Measurements from ENCODE around the gene PLA1A. TPM values are rescaled to one million over a fixed set of nuclear protein-coding genes. Genes with fewer than 3 reads are reported as not detected.

PLA1A gene
- total and polyA plus RNA-seq, 2 of the 4 experiments (the other 2 are of a cell fraction), result not detected

- Histone ChIP-seq H3K79me1 (ENCODE audit: low read depth in 1 of 2, low read length in 2 of 2) (no peaks in the 10 kb centered on the region), H3K18ac (ENCODE audit: low read depth, low read length) (no peak overlapping the region), H2BK120ac (ENCODE audit: low read depth, low read length) (no peak overlapping the region), H3K36me3 (ENCODE audit: control insufficient read depth, insufficient read depth, low read length) (no peaks in the 10 kb centered on the region), H2AK5ac (ENCODE audit: low read depth, low read length) (no peak overlapping the region), H3K4me2 (ENCODE audit: low read depth, low read length) (no peak overlapping the region), H2AK9ac (replicated peaks; ENCODE audit: low read depth, low read length, poor library complexity) (no peak overlapping the region), H3K4me3 (ENCODE audit: insufficient read depth, low read depth, low read length) (no peak overlapping the region), H3K27me3 (ENCODE audit: control insufficient read depth, insufficient read depth, low read length) (peaks cover 27% of the 10 kb centered on the region), H4K20me1 (ENCODE audit: insufficient read depth, low read length) (no peaks in the 10 kb centered on the region), H3K23ac (ENCODE audit: low read depth, low read length) (no peak overlapping the region), H2BK20ac (ENCODE audit: low read depth, low read length) (no peak overlapping the region), H2BK5ac (ENCODE audit: low read depth, low read length, poor library complexity, severe bottlenecking) (no peak overlapping the region), H3K56ac (ENCODE audit: extremely low read depth, insufficient read depth, low read length) (no peak overlapping the region), H4K91ac (ENCODE audit: insufficient read depth, low read depth, low read length) (no peak overlapping the region), H4K5ac (ENCODE audit: low read depth, low read length) (no peak overlapping the region), H3K4me1 (ENCODE audit: control insufficient read depth, insufficient read depth, low read length) (no peaks in the 10 kb centered on the region), H3K9me3 (ENCODE audit: control insufficient read depth, insufficient read depth, low read length) (no peaks in the 10 kb centered on the region), H3K9ac (ENCODE audit: low read depth, low read length) (no peak overlapping the region), H3K4ac (ENCODE audit: low read depth, low read length) (no peak overlapping the region), H3K27ac (ENCODE audit: insufficient read depth, low read length) (no peak overlapping the region), H3K14ac (replicated peaks; ENCODE audit: low read depth, low read length) (no peak overlapping the region), H3K9me1 (ENCODE audit: insufficient read depth, low read length) (no peaks in the 10 kb centered on the region), H2AFZ (replicated peaks; ENCODE audit: low read length, poor library complexity) (no peak overlapping the region), H4K8ac (ENCODE audit: low read depth in 2 of 2, low read length in 2 of 2) (no peak overlapping the region), H2BK15ac (ENCODE audit: low read depth, low read length) (no peak overlapping the region)
- ChIA-PET POLR2A (ENCODE audit: unreplicated experiment) (no interaction called here), CTCF (no interaction called here)
- no TSS peak for BruUV-seq (replicated peaks)
- DNase-seq (no peak), ATAC-seq (ENCODE audit: low read depth) (no peak)
- in situ Hi-C loops (cut with MboI; ENCODE audit: low sequenced_read_pairs) (no loop called here), intact Hi-C loops (cut with micrococcal nuclease) (no loop called here), dilution Hi-C loops (cut with HindIII; ENCODE audit: low sequenced_read_pairs, unreplicated experiment) (no loop called here)
- TF ChIP-seq POLR2A (IDR thresholded peaks at IDR 0.05; ENCODE audit: low read depth, low read length) (no peak), SMC3 (IDR thresholded peaks at IDR 0.05; ENCODE audit: low read depth, low read length) (no peak), BHLHE40 (IDR thresholded peaks at IDR 0.05; ENCODE audit: low read depth, low read length) (no peak), ELK1 (IDR thresholded peaks at IDR 0.05; ENCODE audit: borderline replicate concordance, low read depth, low read length) (no peak), CEBPB (IDR thresholded peaks at IDR 0.05; ENCODE audit: low read depth, low read length) (no peak), NFE2L2 (IDR thresholded peaks at IDR 0.05; ENCODE audit: low read depth, low read length) (no peak), MAZ (IDR thresholded peaks at IDR 0.05; ENCODE audit: borderline replicate concordance, low read depth, low read length) (no peak), USF2 (IDR thresholded peaks at IDR 0.05; ENCODE audit: low read depth, low read length) (no peak), CTCF (conservative IDR thresholded peaks at IDR 0.05; ENCODE audit: low read depth, low read length) (no peak), MAFK (IDR thresholded peaks at IDR 0.05; ENCODE audit: low read depth, low read length) (no peak), FOS (IDR thresholded peaks at IDR 0.05; ENCODE audit: low read depth, low read length) (no peak), RFX5 (IDR thresholded peaks at IDR 0.05; ENCODE audit: low read depth, low read length) (no peak), CHD1 (IDR thresholded peaks at IDR 0.05; ENCODE audit: low read depth, low read length) (no peak), RCOR1 (IDR thresholded peaks at IDR 0.05; ENCODE audit: insufficient replicate concordance, low read length) (no peak), MXI1 (IDR thresholded peaks at IDR 0.05; ENCODE audit: borderline replicate concordance, low read depth, low read length) (no peak), RAD21 (IDR thresholded peaks at IDR 0.05; ENCODE audit: low read length) (no peak)
- 100% methylated on average over 1 of the region's 1 CpG; no CpG with 5 or more reads in 1 of the 2 experiments for WGBS, 2 experiments (ENCODE audit: extremely low coverage in 2 of 2, insufficient read length in 1 of 2)
These were observed 41.8 kb upstream of the PLA1A start for GRCh38 chr3:119555929-119556328.

Measured in IMR-90 (cell line).